Smooth muscle cell (in vitro differentiated cells): ENCODE results near the gene KLRC3. TPM values are rescaled to one million over a fixed set of nuclear protein-coding genes. Genes with fewer than 3 reads are reported as not detected.

ENCODE experiments used
- DNase-seq: peaks from one replicate; lab custom pipeline; 2025; ENCODE audit not compliant: unreplicated experiment; lab: John Stamatoyannopoulos, UW
- H2AFZ ChIP-seq: fragments of 200-600 bp; sonication (generic); 2 replicates; pipeline ENCODE4 v1.6.0; 2016; ENCODE audit warnings: antibody characterized with exemption, low read depth, mild to moderate bottlenecking
- H3F3A ChIP-seq: fragments of 200-600 bp; sonication (generic); 2 replicates; pipeline ENCODE4 v1.6.0; 2017; ENCODE audit warnings: antibody characterized with exemption, low read depth
- H3K27ac ChIP-seq: fragments of 200-600 bp; sonication (generic); 2 replicates; pipeline ENCODE4 v1.5.1; 2016; ENCODE audit warnings: low read depth, mild to moderate bottlenecking
- H3K27me3 ChIP-seq: fragments of 200-600 bp; sonication (generic); 2 replicates; pipeline ENCODE4 v1.6.1; 2016; ENCODE audit warnings: low read depth, mild to moderate bottlenecking
- H3K36me3 ChIP-seq: fragments of 200-600 bp; sonication (generic); 2 replicates; pipeline ENCODE4 v1.5.1; 2016; ENCODE audit warnings: low read depth
- H3K4me1 ChIP-seq: fragments of 200-600 bp; sonication (generic); 2 replicates; pipeline ENCODE4 v1.5.1; 2016; ENCODE audit warnings: low read depth
- H3K4me2 ChIP-seq: fragments of 200-600 bp; sonication (generic); 2 replicates; pipeline ENCODE4 v1.6.0; 2016; ENCODE audit warnings: mild to moderate bottlenecking
- H3K4me3 ChIP-seq: fragments of 200-600 bp; sonication (generic); 2 replicates; pipeline ENCODE4 v1.5.1; 2016; ENCODE audit warnings: mild to moderate bottlenecking
- H3K79me2 ChIP-seq: fragments of 200-600 bp; sonication (generic); 2 replicates; pipeline ENCODE4 v1.6.0; 2016; ENCODE audit warnings: low read depth, mild to moderate bottlenecking
- H3K9ac ChIP-seq: fragments of 200-600 bp; sonication (generic); 2 replicates; pipeline ENCODE4 v1.6.0; 2016; ENCODE audit warnings: low read depth
- H3K9me3 ChIP-seq: fragments of 200-600 bp; sonication (generic); replicated peaks from 2 replicates; pipeline ENCODE4 v1.5.1; 2016; ENCODE audit warnings: low read depth
- H4K20me1 ChIP-seq: fragments of 200-600 bp; sonication (generic); 2 replicates; pipeline ENCODE4 v1.6.0; 2016; ENCODE audit warnings: low read depth
- WGBS: methylation state at CpG from one replicate; pipeline ENCODE4 v1.1.7; 2016; ENCODE audit warnings: low lambda C conversion rate; 5-methylcytosine and 5-hydroxymethylcytosine counted together
- polyA plus RNA-seq: library from polyadenylated mRNA; unstranded; fragments of >200 nt; fragmentation: Nextera tagmentation; extraction: Ambion mirVana; gene quantifications from 2 replicates; pipeline ENCODE4 v1.2.1, GENCODE V29; 2016
- total RNA-seq: library from RNA; depleted of rRNA; stranded (reverse); fragments of >200 nt; gene quantifications from 2 replicates; pipeline ENCODE4 v1.2.3, GENCODE V29; 2014
- TF ChIP-seq, protein P1 (sequence below): fragments of 200-600 bp; sonication (generic); IDR thresholded peaks from 2 replicates; pipeline ENCODE4 v1.5.1; 2017; ENCODE audit warnings: borderline replicate concordance, mild to moderate bottlenecking, antibody characterized with exemption; ENCODE audit not compliant: insufficient read depth, poor library complexity, severe bottlenecking

KLRC3 gene
- total and polyA plus RNA-seq, 2 experiments from 2014 or later = not detected

DNA sequence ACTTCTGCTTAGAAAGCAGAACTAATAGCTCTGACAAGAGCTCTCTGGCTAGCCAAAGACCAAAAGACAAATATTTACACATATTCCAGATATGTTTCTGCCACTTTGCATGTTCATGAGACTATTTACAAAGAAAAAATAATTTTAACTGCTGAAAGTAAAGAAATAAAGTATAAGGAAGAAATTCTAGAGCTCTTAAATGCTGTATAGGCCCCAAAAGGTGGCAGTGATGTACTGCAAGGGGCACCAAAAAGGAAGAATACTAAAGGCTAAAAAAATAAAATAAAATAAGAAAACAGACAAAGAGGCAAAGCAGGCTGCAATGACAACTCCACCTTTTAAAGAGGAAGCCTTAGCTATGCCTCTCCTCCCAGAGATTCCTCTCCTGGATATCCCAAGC, 53.5 kb downstream of the KLRC3 start:
- no peak overlapping the region for H3K4me3 ChIP-seq
- DNase-seq = no peak
- TF ChIP-seq, protein P1, sequence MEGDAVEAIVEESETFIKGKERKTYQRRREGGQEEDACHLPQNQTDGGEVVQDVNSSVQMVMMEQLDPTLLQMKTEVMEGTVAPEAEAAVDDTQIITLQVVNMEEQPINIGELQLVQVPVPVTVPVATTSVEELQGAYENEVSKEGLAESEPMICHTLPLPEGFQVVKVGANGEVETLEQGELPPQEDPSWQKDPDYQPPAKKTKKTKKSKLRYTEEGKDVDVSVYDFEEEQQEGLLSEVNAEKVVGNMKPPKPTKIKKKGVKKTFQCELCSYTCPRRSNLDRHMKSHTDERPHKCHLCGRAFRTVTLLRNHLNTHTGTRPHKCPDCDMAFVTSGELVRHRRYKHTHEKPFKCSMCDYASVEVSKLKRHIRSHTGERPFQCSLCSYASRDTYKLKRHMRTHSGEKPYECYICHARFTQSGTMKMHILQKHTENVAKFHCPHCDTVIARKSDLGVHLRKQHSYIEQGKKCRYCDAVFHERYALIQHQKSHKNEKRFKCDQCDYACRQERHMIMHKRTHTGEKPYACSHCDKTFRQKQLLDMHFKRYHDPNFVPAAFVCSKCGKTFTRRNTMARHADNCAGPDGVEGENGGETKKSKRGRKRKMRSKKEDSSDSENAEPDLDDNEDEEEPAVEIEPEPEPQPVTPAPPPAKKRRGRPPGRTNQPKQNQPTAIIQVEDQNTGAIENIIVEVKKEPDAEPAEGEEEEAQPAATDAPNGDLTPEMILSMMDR = peak; percentile 21
- H3K36me3 ChIP-seq = no peaks in the 10 kb centered on the region
- H2AFZ ChIP-seq = peak overlapping the region; percentile 52
- no peaks in the 10 kb centered on the region for H3K27me3 ChIP-seq
- peak overlapping the region; percentile 12 for H3K4me2 ChIP-seq
- peaks cover 30% of the 10 kb centered on the region for H3K4me1 ChIP-seq
- peak overlapping the region; percentile 92 for H3K27ac ChIP-seq
- no peak overlapping the region for H3K9ac ChIP-seq
- H4K20me1 ChIP-seq = no peaks in the 10 kb centered on the region
- H3K9me3 ChIP-seq = no peaks in the 10 kb centered on the region
- H3K79me2 ChIP-seq = no peaks in the 10 kb centered on the region
- peaks cover 6% of the 10 kb centered on the region for H3F3A ChIP-seq

DNA sequence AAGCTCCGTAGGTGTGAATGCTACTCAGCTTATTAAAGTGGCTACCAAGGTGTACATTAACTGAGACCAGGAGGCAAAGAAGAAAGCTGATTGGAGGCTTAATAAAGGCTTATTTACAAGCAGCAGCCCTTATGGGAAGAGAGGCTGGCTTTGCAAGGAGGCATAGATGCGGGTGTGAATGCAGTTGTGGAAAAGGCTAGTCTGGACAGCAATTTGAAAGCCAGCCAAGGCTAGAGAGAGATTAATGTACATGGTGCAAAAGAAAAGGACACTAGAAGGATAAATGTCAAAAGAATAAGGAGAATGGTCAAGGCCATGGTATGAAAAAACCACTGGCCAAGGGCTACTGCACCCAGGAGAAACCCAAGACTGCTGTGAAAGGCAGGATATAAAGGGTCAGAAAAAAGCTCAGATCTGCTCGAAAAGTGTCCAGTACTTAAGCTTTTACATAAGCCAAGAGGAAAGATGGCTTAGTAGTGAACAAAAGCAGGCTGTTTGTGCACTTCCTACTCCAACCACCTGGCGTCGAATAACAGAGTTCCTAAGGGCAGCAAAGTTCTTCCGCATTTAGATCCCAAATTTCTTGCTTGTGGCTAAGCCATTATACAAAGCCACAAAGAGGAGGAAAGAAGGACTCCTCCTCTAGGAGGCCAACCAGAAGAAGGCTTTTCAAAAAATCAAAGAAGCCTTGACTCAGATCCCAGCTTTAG, 54.5 kb downstream of the KLRC3 start:
- Histone ChIP-seq H3F3A (peaks cover 13% of the 10 kb centered on the region), H3K4me3 (peak overlapping the region; percentile 54), H3K27me3 (no peaks in the 10 kb centered on the region), H3K27ac (peak overlapping the region; percentile 92), H3K79me2 (no peaks in the 10 kb centered on the region), H3K9ac (no peak overlapping the region), H4K20me1 (no peaks in the 10 kb centered on the region), H3K9me3 (no peaks in the 10 kb centered on the region), H3K36me3 (no peaks in the 10 kb centered on the region), H3K4me1 (peaks cover 40% of the 10 kb centered on the region), H3K4me2 (peak overlapping the region; percentile 83), H2AFZ (peak overlapping the region; percentile 52)
- TF ChIP-seq, protein P1 = peak; percentile 25
- 37% methylated on average over 6 of the region's 6 CpGs for WGBS
- DNase-seq = no peak

DNA sequence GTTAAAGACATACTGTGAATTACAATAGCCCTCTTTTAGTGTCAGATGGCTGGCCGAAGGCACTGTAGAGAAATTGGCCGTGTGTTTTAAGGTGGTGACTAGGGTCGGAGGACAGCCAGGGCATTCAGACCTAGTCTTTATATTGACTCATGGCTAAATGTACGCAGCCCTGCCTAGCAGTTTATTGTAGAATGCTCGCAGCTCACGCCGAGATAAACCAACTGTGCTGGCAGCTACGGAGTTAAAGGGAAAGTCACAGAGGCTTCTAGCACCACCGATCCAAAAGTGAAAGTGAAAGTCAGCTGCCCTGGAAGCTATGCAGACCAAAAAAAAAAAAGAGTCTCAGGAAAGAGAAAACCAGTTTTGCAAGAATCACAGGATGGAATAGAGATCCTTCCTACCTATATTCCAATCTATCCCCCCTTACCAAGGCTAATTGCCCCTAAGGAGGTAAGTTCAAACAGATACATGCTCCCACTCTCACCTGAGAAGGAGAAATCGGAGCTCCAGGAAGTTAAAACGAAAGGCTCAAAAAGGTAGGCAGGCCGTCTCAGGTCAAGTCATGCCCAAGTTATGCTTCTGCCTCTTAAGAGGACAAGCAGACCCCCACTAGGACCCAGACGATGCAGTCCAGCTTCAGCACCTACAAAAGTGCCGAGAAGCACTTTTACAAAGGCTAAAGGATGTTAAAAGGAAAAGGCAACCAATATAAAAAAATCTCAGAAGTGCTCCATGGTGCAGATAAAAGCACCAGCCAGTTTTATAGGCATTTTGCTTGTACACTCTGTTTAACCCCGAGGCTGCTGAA, 55.4 kb downstream of the KLRC3 start:
- H3K4me1 ChIP-seq = peaks cover 42% of the 10 kb centered on the region

More for the DNA sequence above, 55.4 kb downstream of the KLRC3 start:
- WGBS = 2% methylated on average over 15 of the region's 15 CpGs
- DNase-seq = no peak
- TF ChIP-seq, protein P1 = no peak
- Histone ChIP-seq H4K20me1 (no peaks in the 10 kb centered on the region), H3K4me2 (peak overlapping the region; percentile 83), H3K4me3 (peak overlapping the region; percentile 54), H2AFZ (peak overlapping the region; percentile 29), H3K9me3 (no peaks in the 10 kb centered on the region), H3K36me3 (no peaks in the 10 kb centered on the region), H3K9ac (peak overlapping the region; percentile 50), H3K27me3 (no peaks in the 10 kb centered on the region), H3K79me2 (no peaks in the 10 kb centered on the region), H3K27ac (peak overlapping the region; percentile 92), H3F3A (peaks cover 16% of the 10 kb centered on the region)
